GM12801 (cell line): ENCODE results near the gene CLDN10.

Experiments
- CTCF ChIP-seq: IDR thresholded peaks from one replicate; pipeline ENCODE4 v1.5.1; 2011; ENCODE audit warnings: control low read depth; ENCODE audit not compliant: insufficient read length; ENCODE audit errors: extremely low read depth

The CLDN10 gene

DNA sequence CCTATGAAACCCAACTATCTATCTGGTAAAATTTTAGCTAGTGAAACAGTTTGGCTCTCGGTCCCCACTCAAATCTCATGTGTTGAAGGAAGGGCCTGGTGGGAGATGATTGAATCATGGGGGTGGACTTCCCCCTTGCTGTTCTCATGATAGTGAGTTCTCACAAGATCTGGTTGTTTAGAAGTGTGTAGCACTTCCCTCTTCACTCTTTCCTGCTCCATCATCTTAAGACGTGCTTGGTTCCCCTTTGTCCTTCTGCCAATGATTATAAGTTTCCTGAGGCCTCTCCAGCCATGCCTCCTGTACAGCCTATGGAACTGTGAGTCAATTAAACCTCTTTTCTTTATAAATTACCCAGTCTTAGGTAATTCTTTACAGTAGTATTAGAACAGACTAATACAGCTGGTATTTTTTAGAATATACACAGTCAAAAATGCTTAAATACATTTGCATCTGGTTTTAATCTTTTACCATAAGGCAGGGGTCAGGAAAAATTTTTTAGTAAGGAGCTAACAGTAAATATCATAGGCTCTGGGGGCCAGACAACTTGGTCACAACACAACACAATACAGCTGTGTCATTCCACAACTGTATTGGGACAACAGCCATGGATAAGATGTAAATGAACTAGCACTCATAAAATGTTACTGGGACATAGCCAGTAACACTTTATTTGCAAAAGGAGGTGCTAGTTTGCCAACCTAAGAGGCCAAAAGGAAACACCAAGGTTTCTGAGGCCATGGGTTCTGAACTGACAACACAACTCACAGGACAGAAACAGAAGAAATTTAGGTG lies 67.7 kb downstream of the CLDN10 start:
- no peak for TF ChIP-seq CTCF

DNA sequence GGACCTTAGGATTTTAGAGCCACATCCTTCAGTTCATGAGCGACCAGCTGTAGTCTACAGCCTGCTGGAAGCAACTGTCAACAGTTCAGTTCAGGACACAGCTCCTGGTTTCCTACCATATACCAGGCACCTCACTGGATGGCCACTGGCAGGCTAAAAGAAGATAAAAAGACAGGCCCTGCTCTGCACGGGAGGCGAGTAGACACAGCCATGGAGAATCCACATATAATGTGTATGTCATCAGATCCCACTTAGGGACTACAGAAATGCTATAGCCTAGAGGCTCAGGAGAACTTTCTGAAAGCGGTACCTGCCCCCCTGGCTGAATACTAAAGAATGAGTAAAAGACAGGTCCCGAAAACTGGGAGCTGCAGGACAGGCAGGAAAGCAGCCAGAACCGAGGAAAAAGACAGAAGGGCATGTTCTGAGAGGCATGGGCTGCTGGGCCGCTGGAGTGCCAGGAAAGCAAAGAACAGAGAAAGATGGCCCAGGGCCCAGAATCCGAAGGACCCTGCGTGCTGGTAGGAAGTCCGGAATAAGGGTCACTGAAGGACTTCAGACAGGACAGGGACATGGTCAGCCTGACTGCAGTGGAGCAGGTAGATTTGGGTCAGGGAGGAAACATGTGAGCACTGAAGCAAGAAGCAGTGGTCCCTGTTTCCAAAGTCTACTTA lies 68.4 kb downstream of the CLDN10 start:
- TF ChIP-seq CTCF: no peak

DNA sequence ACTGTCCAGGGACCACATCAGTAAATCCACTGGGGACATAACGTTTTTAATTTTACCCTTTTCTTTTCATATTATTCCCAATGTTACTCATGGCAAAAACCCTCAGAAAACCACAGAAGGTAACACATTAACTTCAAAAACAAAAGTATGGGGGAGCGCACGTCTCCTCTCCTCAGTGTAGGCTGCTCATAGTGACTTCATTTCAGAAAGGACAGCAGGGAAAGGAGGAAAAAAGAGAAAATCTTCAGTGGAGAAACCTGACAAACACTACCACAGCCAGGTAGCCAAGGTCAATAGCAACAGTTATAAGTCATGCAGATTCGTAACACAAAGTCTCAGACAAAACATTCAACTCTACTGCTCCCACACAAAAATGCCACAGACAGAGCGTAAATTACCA lies 70.6 kb downstream of the CLDN10 start:
- no peak for TF ChIP-seq CTCF

- TF ChIP-seq CTCF: no peak
Measured at GRCh38 chr13:95624020-95624419, 71.5 kb downstream of the CLDN10 start.

DNA sequence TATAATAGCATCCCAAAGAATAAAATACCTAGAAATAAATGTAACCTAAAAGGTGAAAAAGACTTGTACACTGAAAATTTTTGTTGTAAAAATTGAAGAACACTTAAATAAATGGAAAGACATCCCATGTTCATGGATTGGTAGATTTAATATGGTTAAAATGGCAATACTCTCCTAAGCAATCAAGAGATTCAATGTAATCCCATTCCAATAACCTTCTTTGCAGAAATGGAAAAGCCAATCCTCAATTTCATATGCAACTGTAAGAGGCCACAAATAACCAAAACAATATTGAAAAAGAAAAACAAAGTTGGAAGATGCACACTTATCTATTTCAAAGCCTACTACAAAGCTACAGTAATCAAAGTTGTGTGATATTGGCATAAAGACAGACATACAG lies 74.2 kb downstream of the CLDN10 start:
- TF ChIP-seq CTCF: no peak

GRCh38 chr13:95627590-95627989 lies 75.1 kb downstream of the CLDN10 start:
- TF ChIP-seq CTCF: no peak

DNA sequence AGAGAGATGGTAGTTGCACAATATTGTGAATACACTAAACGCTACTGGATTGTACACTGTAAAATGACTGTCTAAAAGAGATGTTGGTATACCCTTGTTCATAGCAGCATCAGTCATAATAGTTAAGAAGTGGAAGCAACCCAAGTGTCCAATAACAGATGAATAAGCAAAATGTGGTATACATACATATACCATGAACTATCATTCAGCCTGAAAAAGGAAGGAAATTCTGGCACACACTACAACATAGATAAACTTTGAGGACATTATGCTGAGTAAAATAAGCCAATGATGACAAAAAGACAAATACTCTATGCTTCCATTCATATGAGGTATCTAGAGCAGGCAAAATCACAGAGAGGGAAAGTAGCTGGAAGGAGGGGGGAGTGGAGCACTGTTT lies 76.0 kb downstream of the CLDN10 start:
- TF ChIP-seq CTCF: no peak
